ENCODE data around the gene PRKAR1B. TPM values are rescaled to one million over a fixed set of nuclear protein-coding genes. Genes with fewer than 3 reads are reported as not detected.

The PRKAR1B gene
- total RNA-seq, 1 donor from 2014 or later: 14.7 TPM

- H4K20me1 ChIP-seq (ENCODE audit: insufficient read depth, low read length): no peaks in the 10 kb centered on the region
- H3K27me3 ChIP-seq (ENCODE audit: insufficient read depth, low read length): no peaks in the 10 kb centered on the region
- H3K4me3 Mint-ChIP-seq (ENCODE audit: unreplicated experiment): no peak overlapping the region
- peaks cover 25% of the 10 kb centered on the region for H3K4me1 ChIP-seq (ENCODE audit: insufficient read depth, low read length)
- H3K27ac ChIP-seq (ENCODE audit: low read depth, low read length): no peak overlapping the region
- H3K36me3 ChIP-seq (ENCODE audit: insufficient read depth, low read length): peaks cover 8% of the 10 kb centered on the region
- H3K27ac Mint-ChIP-seq (ENCODE audit: unreplicated experiment): no peak overlapping the region
- H3K9me3 ChIP-seq (ENCODE audit: insufficient read depth, low read depth, low read length): no peaks in the 10 kb centered on the region
- H3K36me3 Mint-ChIP-seq (ENCODE audit: low read depth, unreplicated experiment): peaks cover 4% of the 10 kb centered on the region
- FAIRE-seq: no peak
- no peak overlapping the region for H3K9ac ChIP-seq (ENCODE audit: low read length)
- no peak overlapping the region for H3K4me3 ChIP-seq (ENCODE audit: insufficient read depth, low read depth, low read length)
- no peaks in the 10 kb centered on the region for H3K27me3 Mint-ChIP-seq (ENCODE audit: low read depth, unreplicated experiment)
- H2AFZ ChIP-seq (ENCODE audit: low read depth, low read length): no peak overlapping the region
- no peaks in the 10 kb centered on the region for H3K79me2 ChIP-seq (ENCODE audit: insufficient read depth, low read length)
- no peak for TF ChIP-seq EZH2 (IDR thresholded peaks at IDR 0.05; ENCODE audit: insufficient read depth, low read length)
- TF ChIP-seq, protein P1, sequence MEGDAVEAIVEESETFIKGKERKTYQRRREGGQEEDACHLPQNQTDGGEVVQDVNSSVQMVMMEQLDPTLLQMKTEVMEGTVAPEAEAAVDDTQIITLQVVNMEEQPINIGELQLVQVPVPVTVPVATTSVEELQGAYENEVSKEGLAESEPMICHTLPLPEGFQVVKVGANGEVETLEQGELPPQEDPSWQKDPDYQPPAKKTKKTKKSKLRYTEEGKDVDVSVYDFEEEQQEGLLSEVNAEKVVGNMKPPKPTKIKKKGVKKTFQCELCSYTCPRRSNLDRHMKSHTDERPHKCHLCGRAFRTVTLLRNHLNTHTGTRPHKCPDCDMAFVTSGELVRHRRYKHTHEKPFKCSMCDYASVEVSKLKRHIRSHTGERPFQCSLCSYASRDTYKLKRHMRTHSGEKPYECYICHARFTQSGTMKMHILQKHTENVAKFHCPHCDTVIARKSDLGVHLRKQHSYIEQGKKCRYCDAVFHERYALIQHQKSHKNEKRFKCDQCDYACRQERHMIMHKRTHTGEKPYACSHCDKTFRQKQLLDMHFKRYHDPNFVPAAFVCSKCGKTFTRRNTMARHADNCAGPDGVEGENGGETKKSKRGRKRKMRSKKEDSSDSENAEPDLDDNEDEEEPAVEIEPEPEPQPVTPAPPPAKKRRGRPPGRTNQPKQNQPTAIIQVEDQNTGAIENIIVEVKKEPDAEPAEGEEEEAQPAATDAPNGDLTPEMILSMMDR (IDR thresholded peaks at IDR 0.05; ENCODE audit: insufficient read depth, low read depth, low read length): no peak
- H3K4me1 Mint-ChIP-seq (ENCODE audit: low read depth, unreplicated experiment): no peaks in the 10 kb centered on the region
- DNase-seq (ENCODE audit: low read depth): no peak
- no peak overlapping the region for H3K4me2 ChIP-seq (ENCODE audit: low read length)
- no peaks in the 10 kb centered on the region for H3K9me3 Mint-ChIP-seq (ENCODE audit: unreplicated experiment)
Observed at GRCh38 chr7:772861-773621, 46.0 kb upstream of the PRKAR1B start.

- Histone ChIP-seq H3K9me3 (ENCODE audit: insufficient read depth, low read depth, low read length) (no peaks in the 10 kb centered on the region), H3K4me1 (ENCODE audit: insufficient read depth, low read length) (peaks cover 19% of the 10 kb centered on the region), H3K4me3 (ENCODE audit: insufficient read depth, low read depth, low read length) (no peak overlapping the region), H3K27ac (ENCODE audit: low read depth, low read length) (no peak overlapping the region), H3K79me2 (ENCODE audit: insufficient read depth, low read length) (no peaks in the 10 kb centered on the region), H2AFZ (ENCODE audit: low read depth, low read length) (no peak overlapping the region), H3K4me2 (ENCODE audit: low read length) (no peak overlapping the region), H4K20me1 (ENCODE audit: insufficient read depth, low read length) (no peaks in the 10 kb centered on the region), H3K9ac (ENCODE audit: low read length) (no peak overlapping the region), H3K36me3 (ENCODE audit: insufficient read depth, low read length) (peaks cover 5% of the 10 kb centered on the region), H3K27me3 (ENCODE audit: insufficient read depth, low read length) (no peaks in the 10 kb centered on the region)
- DNase-seq (ENCODE audit: low read depth) (no peak), FAIRE-seq (no peak)
- no peaks in the 10 kb centered on the region for H3K9me3 Mint-ChIP-seq (ENCODE audit: unreplicated experiment)
- no peak overlapping the region for H3K4me3 Mint-ChIP-seq (ENCODE audit: unreplicated experiment)
- no peaks in the 10 kb centered on the region for H3K27me3 Mint-ChIP-seq (ENCODE audit: low read depth, unreplicated experiment)
- H3K36me3 Mint-ChIP-seq (ENCODE audit: low read depth, unreplicated experiment): peaks cover 6% of the 10 kb centered on the region
- no peak overlapping the region for H3K27ac Mint-ChIP-seq (ENCODE audit: unreplicated experiment)
- TF ChIP-seq, protein P1 (IDR thresholded peaks at IDR 0.05; ENCODE audit: insufficient read depth, low read depth, low read length): no peak
- no peak for TF ChIP-seq EZH2 (IDR thresholded peaks at IDR 0.05; ENCODE audit: insufficient read depth, low read length)
- H3K4me1 Mint-ChIP-seq (ENCODE audit: low read depth, unreplicated experiment): no peaks in the 10 kb centered on the region
Observed at GRCh38 chr7:772392-772791, 45.3 kb upstream of the PRKAR1B start.

DNA sequence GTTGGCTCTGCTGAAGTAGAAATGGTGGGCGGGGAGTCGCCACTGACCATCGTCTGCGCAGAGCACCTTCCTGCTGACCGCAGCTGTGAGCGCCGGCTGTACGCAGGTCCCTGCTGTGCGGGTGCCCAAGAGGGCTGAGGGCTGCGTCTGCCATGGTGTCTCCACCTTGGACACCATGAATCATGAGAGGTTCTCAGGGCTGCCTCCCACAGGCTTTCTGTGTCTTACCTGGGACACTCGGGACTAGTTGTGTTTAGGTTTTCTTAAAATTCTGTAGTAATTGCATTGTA is 44.9 kb upstream of the PRKAR1B start:
- FAIRE-seq (no peak), DNase-seq (ENCODE audit: low read depth) (no peak)
- Histone ChIP-seq H3K36me3 (ENCODE audit: insufficient read depth, low read length) (peaks cover 4% of the 10 kb centered on the region), H3K9ac (ENCODE audit: low read length) (no peak overlapping the region), H3K4me1 (ENCODE audit: insufficient read depth, low read length) (peaks cover 14% of the 10 kb centered on the region), H3K9me3 (ENCODE audit: insufficient read depth, low read depth, low read length) (no peaks in the 10 kb centered on the region), H3K79me2 (ENCODE audit: insufficient read depth, low read length) (no peaks in the 10 kb centered on the region), H3K4me3 (ENCODE audit: insufficient read depth, low read depth, low read length) (no peak overlapping the region), H3K4me2 (ENCODE audit: low read length) (no peak overlapping the region), H3K27ac (ENCODE audit: low read depth, low read length) (no peak overlapping the region), H4K20me1 (ENCODE audit: insufficient read depth, low read length) (no peaks in the 10 kb centered on the region), H2AFZ (ENCODE audit: low read depth, low read length) (no peak overlapping the region), H3K27me3 (ENCODE audit: insufficient read depth, low read length) (no peaks in the 10 kb centered on the region)
- no peak overlapping the region for H3K4me3 Mint-ChIP-seq (ENCODE audit: unreplicated experiment)
- TF ChIP-seq, protein P1 (IDR thresholded peaks at IDR 0.05; ENCODE audit: insufficient read depth, low read depth, low read length): no peak
- TF ChIP-seq EZH2 (IDR thresholded peaks at IDR 0.05; ENCODE audit: insufficient read depth, low read length): no peak
- H3K27ac Mint-ChIP-seq (ENCODE audit: unreplicated experiment): no peak overlapping the region
- H3K27me3 Mint-ChIP-seq (ENCODE audit: low read depth, unreplicated experiment): no peaks in the 10 kb centered on the region
- no peaks in the 10 kb centered on the region for H3K9me3 Mint-ChIP-seq (ENCODE audit: unreplicated experiment)
- no peaks in the 10 kb centered on the region for H3K4me1 Mint-ChIP-seq (ENCODE audit: low read depth, unreplicated experiment)
- H3K36me3 Mint-ChIP-seq (ENCODE audit: low read depth, unreplicated experiment): peaks cover 5% of the 10 kb centered on the region

Data from astrocyte (in vitro differentiated cells and primary cell).